Hair follicular keratinocyte (primary cell): Measurements from ENCODE around the gene NIM1K. TPM values are rescaled to one million over a fixed set of nuclear protein-coding genes. Genes with fewer than 3 reads are reported as not detected.

Experiments used
- total RNA-seq: library from RNA; depleted of rRNA; stranded (reverse); fragments of >200 nt; gene quantifications from 2 replicates; pipeline ENCODE4 v1.2.3, GENCODE V29; 2015

Gene NIM1K
- total RNA-seq, result 0.08 TPM in 1 of 2 replicates, not detected in the other

DNA sequence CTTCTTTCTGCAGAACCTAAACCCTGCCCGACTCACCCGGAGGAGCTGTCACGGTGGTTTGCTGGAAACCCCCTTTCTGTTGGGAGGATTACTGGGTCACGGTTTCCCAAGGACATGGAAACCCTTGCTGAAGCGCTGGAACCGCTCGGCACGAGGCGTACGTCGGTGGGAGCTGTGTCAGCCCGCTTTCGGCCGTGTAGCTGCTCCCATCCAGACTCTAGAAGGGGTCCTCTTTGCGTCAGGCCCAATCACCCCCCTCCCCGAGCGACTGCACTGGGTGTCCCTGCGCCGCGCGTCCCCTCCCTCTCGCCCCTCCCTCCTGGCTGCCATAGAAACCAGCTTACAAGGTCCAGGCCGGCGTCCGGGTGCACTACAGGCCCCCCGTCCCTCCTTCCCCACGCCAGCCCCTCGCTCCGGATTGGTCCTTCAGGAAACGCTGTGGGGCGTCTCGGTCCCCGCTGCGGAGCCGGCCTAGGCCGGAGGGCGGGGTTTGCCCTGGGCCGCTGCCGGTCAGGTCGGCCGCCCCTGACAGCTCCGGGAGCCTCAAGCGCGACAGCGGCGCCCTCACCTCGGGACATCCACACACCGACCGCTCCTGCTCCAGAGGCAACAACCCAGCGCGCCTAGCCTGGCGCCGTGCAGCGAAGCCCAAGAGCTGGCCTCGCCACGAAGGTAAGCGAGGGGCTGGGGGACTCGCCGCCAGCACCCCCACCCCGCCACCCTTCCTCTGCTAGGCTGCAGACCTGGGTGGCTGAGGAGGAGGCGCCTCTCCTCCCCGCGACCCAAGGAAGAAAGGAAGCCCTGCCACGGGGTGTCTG, at the start of gene NIM1K:
Gene NIM1K (plus strand): TSS at position 486 of the 818 bp plus-strand sequence. CDS start 53,551 bp downstream, outside the sequence.

DNA sequence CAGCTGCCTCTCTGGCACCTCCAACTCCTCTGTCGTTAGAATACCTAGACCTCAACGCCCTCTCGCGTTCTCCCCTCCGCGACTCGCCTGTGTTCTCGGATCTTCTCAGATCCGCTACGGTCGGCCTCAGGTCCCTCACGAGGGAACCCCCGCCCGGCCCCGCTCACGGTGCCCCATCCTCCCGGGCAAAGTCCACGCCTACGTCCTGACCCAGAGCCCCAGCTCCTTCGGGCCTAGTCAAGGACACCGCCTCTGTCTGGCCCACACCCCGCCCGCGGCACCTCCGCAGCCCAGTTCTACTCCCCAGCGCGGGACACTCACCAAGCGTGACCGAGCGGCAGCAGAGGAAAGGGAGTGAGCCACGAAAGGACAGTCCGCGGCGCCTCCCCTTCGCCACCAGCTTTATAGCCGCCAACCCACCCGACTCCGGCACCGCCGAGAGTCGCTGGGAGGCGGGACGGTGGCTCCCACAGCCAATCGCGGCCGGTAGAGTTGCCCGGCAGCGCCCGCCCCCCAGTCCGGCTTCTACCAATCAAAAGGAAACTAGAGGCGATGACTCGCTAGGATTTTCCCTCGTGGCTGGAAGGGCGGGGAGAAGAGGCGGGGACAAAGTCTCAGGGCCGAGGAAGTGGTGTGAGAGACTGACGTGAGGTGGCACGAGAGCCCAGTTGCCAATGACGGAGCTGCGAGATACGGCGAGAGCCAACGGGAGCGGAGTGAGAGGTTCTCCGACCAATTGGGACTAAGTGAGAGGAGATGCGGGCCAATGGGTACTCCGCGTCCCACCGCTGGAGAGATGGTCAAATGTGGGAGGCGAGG, 121.2 kb downstream of the NIM1K start, which contains the start of gene HMGCS1:
Gene HMGCS1 (minus strand): TSS at position 378 of the 819 bp plus-strand sequence. CDS start 14,447 bp downstream, outside the sequence.

Other genes starting within 250 kb of the NIM1K start
- 0.15 and 0.31 TPM in 2 replicates for gene ANXA2R, start 151.9 kb upstream of the NIM1K start, total RNA-seq
- 17.2 and 21.3 TPM in 2 replicates for gene ZNF131, start 71.3 kb upstream of the NIM1K start, total RNA-seq
- 207 and 212 TPM in 2 replicates for gene HMGCS1, start 121.2 kb downstream of the NIM1K start, total RNA-seq
- 1.3 and 1.7 TPM in 2 replicates for gene CCL28, start 220.2 kb downstream of the NIM1K start, total RNA-seq